Measurements from ENCODE around the gene FBXW11.
"Not testable (repeated sequence)": the region's sequence is repeated elsewhere in the genome, so short reads cannot be mapped to it uniquely, and the experiment has no call there.

The FBXW11 gene

DNA sequence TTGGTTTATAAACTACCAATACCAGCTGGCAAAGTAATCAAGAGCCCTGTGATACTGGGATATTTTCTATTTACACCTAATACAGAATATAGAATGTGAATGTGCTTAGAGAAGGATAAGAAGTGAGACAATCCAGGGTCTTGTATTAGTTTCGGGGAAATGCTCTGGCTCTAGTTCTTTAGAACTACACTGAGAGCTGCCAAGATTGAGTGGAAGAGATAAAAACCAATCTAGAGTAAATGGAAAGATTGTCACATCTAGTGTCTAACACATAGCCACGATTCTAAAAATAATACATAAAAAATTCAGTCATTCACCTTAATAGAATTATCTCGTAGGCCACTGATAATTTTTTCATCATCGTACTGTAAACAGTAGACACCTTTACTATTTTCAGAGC lies 115.3 kb downstream of the FBXW11 start:
- ATAC-seq (replicated peaks; ENCODE audit: extremely low read depth, poor library complexity, severe bottlenecking) (no peak), DNase-seq (ENCODE audit: low spot score in 2 of 2) (no peak)
- no peak overlapping the region for H3K4me3 Mint-ChIP-seq
- no peak overlapping the region for H3K27ac Mint-ChIP-seq (ENCODE audit: low read depth)
- no peaks in the 10 kb centered on the region for H3K9me3 Mint-ChIP-seq
- H3K27me3 Mint-ChIP-seq = no peaks in the 10 kb centered on the region
- H3K4me1 Mint-ChIP-seq = no peaks in the 10 kb centered on the region
- peaks cover 28% of the 10 kb centered on the region for H3K36me3 Mint-ChIP-seq (ENCODE audit: insufficient read depth)

DNA sequence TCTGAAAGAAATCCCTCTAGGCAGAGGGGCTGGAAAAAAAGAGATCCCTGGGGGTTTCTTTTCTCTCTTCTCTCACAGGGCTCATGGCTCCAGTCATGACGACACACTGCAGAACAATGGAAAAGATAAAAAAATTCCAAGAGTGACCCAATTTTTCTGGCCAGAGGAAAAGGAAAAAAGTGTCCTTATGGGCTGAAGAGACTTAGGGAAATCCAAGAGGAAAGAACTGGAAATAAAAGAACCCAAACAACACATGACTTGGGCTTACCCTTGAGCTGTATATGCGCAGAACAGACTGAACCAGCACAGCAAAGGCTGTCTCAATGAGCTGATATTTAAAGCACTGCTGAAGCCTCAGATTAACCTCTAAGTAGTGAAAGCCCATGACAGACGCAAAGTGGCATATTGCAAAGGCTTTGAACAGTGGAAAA lies 118.4 kb downstream of the FBXW11 start:
- Mint-ChIP-seq H3K36me3 (ENCODE audit: insufficient read depth) (peaks cover 35% of the 10 kb centered on the region), H3K27ac (ENCODE audit: low read depth) (no peak overlapping the region), H3K4me3 (no peak overlapping the region), H3K27me3 (no peaks in the 10 kb centered on the region), H3K9me3 (no peaks in the 10 kb centered on the region), H3K4me1 (peaks cover 11% of the 10 kb centered on the region)
- ATAC-seq (replicated peaks; ENCODE audit: extremely low read depth, poor library complexity, severe bottlenecking) (no peak), DNase-seq (ENCODE audit: low spot score in 2 of 2) (no peak)

GRCh38 chr5:171886037-171886436 lies 120.4 kb downstream of the FBXW11 start:
- H3K4me3 Mint-ChIP-seq; DNase-seq (ENCODE audit: low spot score in 2 of 2); H3K27ac Mint-ChIP-seq (ENCODE audit: low read depth); ATAC-seq (replicated peaks; ENCODE audit: extremely low read depth, poor library complexity, severe bottlenecking); H3K9me3 Mint-ChIP-seq; H3K27me3 Mint-ChIP-seq: not testable (repeated sequence)
- Mint-ChIP-seq H3K4me1 (peaks cover 11% of the 10 kb centered on the region), H3K36me3 (ENCODE audit: insufficient read depth) (peaks cover 32% of the 10 kb centered on the region)

DNA sequence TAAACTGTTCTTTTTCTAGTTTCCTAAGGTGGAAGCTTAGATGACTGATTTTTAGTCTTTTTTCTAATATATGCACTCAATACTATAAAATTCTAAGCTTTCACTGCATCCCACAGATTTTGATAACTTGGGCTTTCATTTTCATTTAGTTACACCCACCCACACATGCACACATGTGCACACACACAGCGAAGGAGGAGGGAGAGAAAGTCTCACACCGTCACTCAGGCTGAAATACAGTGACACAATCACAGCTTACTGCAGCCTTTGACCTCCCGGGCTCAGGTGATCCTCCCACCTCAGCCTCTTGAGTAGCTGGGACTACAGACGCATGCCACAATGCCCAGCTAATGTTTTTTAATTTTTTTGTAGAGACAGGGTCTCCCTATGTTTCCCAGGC lies 124.3 kb downstream of the FBXW11 start:
- ATAC-seq (replicated peaks; ENCODE audit: extremely low read depth, poor library complexity, severe bottlenecking) (no peak), DNase-seq (ENCODE audit: low spot score in 2 of 2) (no peak)
- no peaks in the 10 kb centered on the region for H3K27me3 Mint-ChIP-seq
- H3K9me3 Mint-ChIP-seq = no peaks in the 10 kb centered on the region
- no peak overlapping the region for H3K4me3 Mint-ChIP-seq
- peaks cover 24% of the 10 kb centered on the region for H3K36me3 Mint-ChIP-seq (ENCODE audit: insufficient read depth)
- no peak overlapping the region for H3K27ac Mint-ChIP-seq (ENCODE audit: low read depth)
- peaks cover 11% of the 10 kb centered on the region for H3K4me1 Mint-ChIP-seq

DNA sequence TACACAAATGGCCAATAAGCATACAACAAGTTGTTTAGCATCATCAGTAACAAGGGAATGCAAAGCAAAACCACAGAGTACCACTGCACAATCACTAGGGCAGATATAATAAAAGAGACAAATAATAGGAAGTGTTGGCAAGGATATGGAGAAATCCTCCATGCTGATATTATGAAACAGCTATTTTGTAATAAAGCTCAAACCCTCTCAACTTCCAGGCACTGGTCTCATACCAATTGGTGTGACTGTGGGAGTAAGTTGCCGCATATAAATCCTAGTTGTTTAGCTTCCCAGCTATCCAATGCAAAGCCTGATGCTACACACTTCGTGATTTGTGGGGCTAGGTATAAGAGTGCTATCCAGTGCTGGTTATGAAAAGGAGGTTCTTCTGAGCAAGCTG lies 132.2 kb downstream of the FBXW11 start:
- Mint-ChIP-seq H3K36me3 (ENCODE audit: insufficient read depth) (peaks cover 45% of the 10 kb centered on the region), H3K9me3 (no peaks in the 10 kb centered on the region), H3K27ac (ENCODE audit: low read depth) (no peak overlapping the region), H3K4me1 (no peaks in the 10 kb centered on the region), H3K27me3 (no peaks in the 10 kb centered on the region), H3K4me3 (no peak overlapping the region)
- ATAC-seq (replicated peaks; ENCODE audit: extremely low read depth, poor library complexity, severe bottlenecking) (no peak), DNase-seq (ENCODE audit: low spot score in 2 of 2) (no peak)

- ATAC-seq (replicated peaks; ENCODE audit: extremely low read depth, poor library complexity, severe bottlenecking) = no peak
- Mint-ChIP-seq H3K4me1 (no peaks in the 10 kb centered on the region), H3K27ac (ENCODE audit: low read depth) (no peak overlapping the region), H3K9me3 (no peaks in the 10 kb centered on the region), H3K36me3 (ENCODE audit: insufficient read depth) (peaks cover 50% of the 10 kb centered on the region), H3K4me3 (no peak overlapping the region), H3K27me3 (no peaks in the 10 kb centered on the region)
- DNase-seq (ENCODE audit: low spot score in 2 of 2) = no peak
These were observed 133.8 kb downstream of the FBXW11 start for GRCh38 chr5:171872666-171873065.

DNA sequence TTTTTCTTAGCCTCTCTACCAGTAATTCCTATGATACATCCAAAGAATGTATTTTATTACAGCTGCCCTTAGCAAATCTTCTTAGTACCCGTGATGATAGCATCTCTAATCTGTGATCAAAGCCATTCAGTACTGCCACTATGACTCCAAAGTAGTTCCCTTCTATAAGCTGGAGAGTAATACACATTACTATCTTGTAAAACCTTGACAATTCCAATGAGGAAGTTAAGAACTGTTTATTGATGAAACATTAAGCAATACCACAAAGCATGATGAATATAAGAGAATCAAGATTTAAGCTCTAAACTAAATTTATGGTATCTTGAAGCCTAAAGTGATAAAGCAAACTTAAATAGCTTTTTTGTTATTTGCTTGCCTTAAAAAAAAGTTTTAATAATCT lies 134.7 kb downstream of the FBXW11 start:
- Mint-ChIP-seq H3K9me3 (no peaks in the 10 kb centered on the region), H3K27ac (ENCODE audit: low read depth) (no peak overlapping the region), H3K4me3 (no peak overlapping the region), H3K27me3 (no peaks in the 10 kb centered on the region), H3K4me1 (no peaks in the 10 kb centered on the region), H3K36me3 (ENCODE audit: insufficient read depth) (peaks cover 51% of the 10 kb centered on the region)
- no peak for DNase-seq (ENCODE audit: low spot score in 2 of 2)
- ATAC-seq (replicated peaks; ENCODE audit: extremely low read depth, poor library complexity, severe bottlenecking) = no peak

DNA sequence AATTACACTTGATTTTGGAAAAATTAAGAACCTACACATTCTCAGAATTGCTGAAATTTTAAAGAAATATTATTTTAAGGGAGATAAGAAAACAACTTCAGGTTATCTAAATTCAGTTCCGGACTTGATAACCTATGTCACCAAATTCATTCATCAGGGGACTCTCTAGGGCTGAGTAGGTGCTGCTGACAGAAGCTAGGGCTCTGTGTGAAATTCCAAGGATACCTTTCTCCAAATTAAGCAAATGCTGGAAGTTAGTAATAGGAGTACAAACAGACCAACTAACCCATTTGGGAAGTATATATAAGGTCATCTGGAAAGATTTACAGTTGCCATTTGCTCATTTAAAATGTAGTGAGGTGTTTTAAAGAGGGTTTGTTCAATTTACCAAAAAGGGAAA lies 136.5 kb downstream of the FBXW11 start:
- no peak overlapping the region for H3K27ac Mint-ChIP-seq (ENCODE audit: low read depth)
- peaks cover 48% of the 10 kb centered on the region for H3K36me3 Mint-ChIP-seq (ENCODE audit: insufficient read depth)
- no peaks in the 10 kb centered on the region for H3K27me3 Mint-ChIP-seq
- H3K4me3 Mint-ChIP-seq = no peak overlapping the region
- DNase-seq (ENCODE audit: low spot score in 2 of 2) = no peak
- ATAC-seq (replicated peaks; ENCODE audit: extremely low read depth, poor library complexity, severe bottlenecking) = no peak
- no peaks in the 10 kb centered on the region for H3K4me1 Mint-ChIP-seq
- H3K9me3 Mint-ChIP-seq = no peaks in the 10 kb centered on the region

DNA sequence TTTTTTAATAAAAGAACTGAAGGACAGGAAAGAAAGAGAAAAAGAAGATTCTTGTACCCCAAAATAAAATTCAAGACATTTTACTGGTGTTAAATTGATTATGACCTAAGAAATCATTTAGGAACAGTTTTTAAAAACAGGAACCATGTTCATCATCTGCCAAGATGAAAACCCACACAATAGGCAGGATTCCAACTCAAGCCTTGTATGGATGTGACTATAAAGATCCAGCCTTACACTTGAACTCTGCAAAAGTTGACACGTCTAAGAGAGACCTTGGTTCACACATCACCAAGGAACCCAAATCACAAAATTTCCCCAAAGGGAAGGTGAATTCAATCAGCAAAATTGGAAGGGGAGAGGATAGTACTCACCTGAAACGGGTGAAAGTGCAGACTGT lies 138.2 kb downstream of the FBXW11 start:
- Mint-ChIP-seq H3K4me1 (no peaks in the 10 kb centered on the region), H3K36me3 (ENCODE audit: insufficient read depth) (peaks cover 47% of the 10 kb centered on the region), H3K4me3 (no peak overlapping the region), H3K27ac (ENCODE audit: low read depth) (no peak overlapping the region), H3K27me3 (no peaks in the 10 kb centered on the region), H3K9me3 (no peaks in the 10 kb centered on the region)
- ATAC-seq (replicated peaks; ENCODE audit: extremely low read depth, poor library complexity, severe bottlenecking) (no peak), DNase-seq (ENCODE audit: low spot score in 2 of 2) (no peak)

- Mint-ChIP-seq H3K27me3 (no peaks in the 10 kb centered on the region), H3K36me3 (ENCODE audit: insufficient read depth) (peaks cover 47% of the 10 kb centered on the region), H3K9me3 (no peaks in the 10 kb centered on the region), H3K4me3 (no peak overlapping the region), H3K27ac (ENCODE audit: low read depth) (no peak overlapping the region), H3K4me1 (no peaks in the 10 kb centered on the region)
- DNase-seq (ENCODE audit: low spot score in 2 of 2) = no peak
- ATAC-seq (replicated peaks; ENCODE audit: extremely low read depth, poor library complexity, severe bottlenecking) = no peak
These were observed 138.7 kb downstream of the FBXW11 start for GRCh38 chr5:171867786-171868185.

- ATAC-seq (replicated peaks; ENCODE audit: extremely low read depth, poor library complexity, severe bottlenecking) = no peak
- Mint-ChIP-seq H3K36me3 (ENCODE audit: insufficient read depth) (peaks cover 44% of the 10 kb centered on the region), H3K27me3 (no peaks in the 10 kb centered on the region), H3K9me3 (no peaks in the 10 kb centered on the region), H3K27ac (ENCODE audit: low read depth) (no peak overlapping the region), H3K4me3 (no peak overlapping the region), H3K4me1 (no peaks in the 10 kb centered on the region)
- no peak for DNase-seq (ENCODE audit: low spot score in 2 of 2)
These were observed 141.0 kb downstream of the FBXW11 start for GRCh38 chr5:171865471-171865870.

- Mint-ChIP-seq H3K4me1 (no peaks in the 10 kb centered on the region), H3K27me3 (no peaks in the 10 kb centered on the region), H3K4me3 (no peak overlapping the region), H3K36me3 (ENCODE audit: insufficient read depth) (peaks cover 38% of the 10 kb centered on the region), H3K9me3 (no peaks in the 10 kb centered on the region), H3K27ac (ENCODE audit: low read depth) (no peak overlapping the region)
- DNase-seq (ENCODE audit: low spot score in 2 of 2) (no peak), ATAC-seq (replicated peaks; ENCODE audit: extremely low read depth, poor library complexity, severe bottlenecking) (no peak)
These were observed 142.5 kb downstream of the FBXW11 start for GRCh38 chr5:171863935-171864334.

- Mint-ChIP-seq H3K27ac (ENCODE audit: low read depth) (no peak overlapping the region), H3K4me1 (peaks cover 8% of the 10 kb centered on the region), H3K9me3 (no peaks in the 10 kb centered on the region), H3K4me3 (no peak overlapping the region), H3K27me3 (no peaks in the 10 kb centered on the region), H3K36me3 (ENCODE audit: insufficient read depth) (peaks cover 27% of the 10 kb centered on the region)
- ATAC-seq (replicated peaks; ENCODE audit: extremely low read depth, poor library complexity, severe bottlenecking) (no peak), DNase-seq (ENCODE audit: low spot score in 2 of 2) (no peak)
These were observed 143.8 kb downstream of the FBXW11 start for GRCh38 chr5:171862624-171863023.

DNA sequence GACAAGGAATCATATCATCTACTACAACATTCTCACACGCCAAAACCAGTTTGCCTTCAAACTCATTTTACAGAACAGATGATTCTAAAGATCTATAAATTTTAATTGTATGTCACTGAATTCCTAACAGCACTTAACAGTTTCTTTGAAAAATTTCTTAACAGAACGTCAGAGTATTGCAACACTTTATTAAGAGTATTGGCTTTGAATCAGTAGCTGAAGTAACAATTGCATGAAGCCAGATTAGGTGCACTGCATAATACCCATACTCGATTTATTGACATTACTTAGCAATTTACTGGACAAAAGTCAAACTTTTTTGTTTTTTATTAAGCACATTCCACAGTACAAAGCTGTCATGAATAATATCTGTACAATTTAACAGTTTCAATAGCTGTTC lies 145.1 kb downstream of the FBXW11 start:
- peaks cover 20% of the 10 kb centered on the region for H3K36me3 Mint-ChIP-seq (ENCODE audit: insufficient read depth)
- peaks cover 11% of the 10 kb centered on the region for H3K4me1 Mint-ChIP-seq
- no peaks in the 10 kb centered on the region for H3K27me3 Mint-ChIP-seq
- no peaks in the 10 kb centered on the region for H3K9me3 Mint-ChIP-seq
- ATAC-seq (replicated peaks; ENCODE audit: extremely low read depth, poor library complexity, severe bottlenecking) (no peak), DNase-seq (ENCODE audit: low spot score in 2 of 2) (no peak)
- H3K4me3 Mint-ChIP-seq = no peak overlapping the region
- no peak overlapping the region for H3K27ac Mint-ChIP-seq (ENCODE audit: low read depth)

Measured in central memory CD8-positive, alpha-beta T cell (primary cell).